ENCODE results near the gene ABO. TPM values are rescaled to one million over a fixed set of nuclear protein-coding genes. Genes with fewer than 3 reads are reported as not detected.

Gene ABO
- total and polyA plus RNA-seq, 2 of the 8 experiments (the other 6 are each of a cell fraction or from before 2014, with no cell fraction given): 0.03 TPM; not detected in 1

- TF ChIP-seq HDAC2 (IDR thresholded peaks at IDR 0.05; ENCODE audit: borderline replicate concordance in 1 of 2, low read depth in 2 of 2, low read length in 2 of 2): no peak
- no peak for TF ChIP-seq CBX5 (IDR thresholded peaks at IDR 0.05; ENCODE audit: low read depth, low read length)
- TF ChIP-seq CREB1 (IDR thresholded peaks at IDR 0.05): no peak
- TF ChIP-seq CTBP2 (IDR thresholded peaks at IDR 0.05; ENCODE audit: borderline replicate concordance, insufficient read depth, insufficient read length, low read length): no peak
Observed at GRCh38 chr9:133323991-133324703, 49.1 kb upstream of the ABO start (continued).
